Upper lobe of left lung (tissue), 6 donors: Measurements from ENCODE around the gene SPTBN5. TPM values are rescaled to one million over a fixed set of nuclear protein-coding genes. Genes with fewer than 3 reads are reported as not detected.
A peak's percentile ranks its signal among the peaks of the same experiment; 100 is the strongest.

Experiments
- ATAC-seq, 2 donors: fragments of 200-7000 bp; cut with Tn5 transposase; one replicate each; pipeline ENCODE4 v1.9.1; 2022; ENCODE audit warnings: mild to moderate bottlenecking in 2 of 2, moderate library complexity in 2 of 2; ENCODE audit not compliant: low FRiP score in 2 of 2
- DNase-seq, 2 donors: peaks; one replicate each; pipeline ENCODE4 v3.0.0-alpha.2; 2019 to 2020
- H3K27ac ChIP-seq, 4 donors: fragments of 200-600 bp; sonication (generic); one replicate each; pipeline ENCODE4 v1.5.1; 2016 to 2019
- H3K27me3 ChIP-seq, 4 donors: fragments of 200-600 bp; sonication (generic); one replicate each; pipeline ENCODE4 v1.5.1; 2017 to 2019
- H3K36me3 ChIP-seq, 4 donors: fragments of 200-600 bp; sonication (generic); one replicate each; pipeline ENCODE4 v1.5.1; 2016 to 2019
- H3K4me1 ChIP-seq, 4 donors: fragments of 200-600 bp; sonication (generic); one replicate each; pipeline ENCODE4 v1.5.1; 2018 to 2019
- H3K4me3 ChIP-seq, 4 donors: fragments of 200-600 bp; sonication (generic); one replicate each; pipeline ENCODE4 v1.5.1; 2017 to 2019; ENCODE audit warnings: mild to moderate bottlenecking in 2 of 4, moderate library complexity in 1 of 4
- H3K9me3 ChIP-seq, 4 donors: fragments of 200-600 bp; sonication (generic); one replicate each; pipeline ENCODE4 v1.5.1; 2018 to 2019
- CTCF ChIP-seq, 6 experiments: fragments of 450-650 bp in 4 of 6; fragments of 200-600 bp in 2 of 6; sonication (generic) in 2 of 6; IDR thresholded peaks; one replicate each; pipeline ENCODE4 v1.5.1; 2016 to 2019; ENCODE audit warnings: antibody characterized with exemption in 6 of 6
- EP300 ChIP-seq, 4 donors: sonication (generic); formaldehyde crosslinking; IDR thresholded peaks; one replicate each; pipeline ENCODE4 v1.5.1; 2017; ENCODE audit warnings: antibody characterized with exemption in 4 of 4, control low read depth in 2 of 4
- POLR2A ChIP-seq, 4 donors: fragments of 450-650 bp; IDR thresholded peaks; one replicate each; pipeline ENCODE4 v1.5.1; 2016 to 2017; ENCODE audit warnings: antibody characterized with exemption in 4 of 4, mild to moderate bottlenecking in 2 of 4
- POLR2AphosphoS5 ChIP-seq, 2 donors: sonication (generic); formaldehyde crosslinking; IDR thresholded peaks; one replicate each; pipeline ENCODE4 v1.5.1; 2017; ENCODE audit warnings: antibody characterized with exemption in 2 of 2
- WGBS, 2 donors: methylation state at CpG; one replicate each; pipeline ENCODE4 v1.1.5; 2017 to 2018; 5-methylcytosine and 5-hydroxymethylcytosine counted together
- total RNA-seq, 6 donors: library from RNA; depleted of rRNA in 4 of 6; stranded (reverse); fragments of >200 nt in 4 of 6; gene quantifications; one replicate each; pipeline versions ENCODE4 v1.1.0 to v1.2.1, GENCODE V29; 2016 to 2021
- donor health status: DM: no; HTN: no; CAD: no; lungs with moderate emphysema.
- donor health status: DM: no; HTN: yes; CAD: no; lungs with severe emphysema.

SPTBN5 gene
- total RNA-seq, 6 donors from 2014 or later: 0.20 to 9.4 (median 2.0) TPM

- H3K27me3 ChIP-seq: no peaks in the 10 kb centered on the region
- H3K4me1 ChIP-seq: peaks cover 6 to 51% (median 23%) of the 10 kb centered on the region in 4 donors
- no peak overlapping the region for H3K4me3 ChIP-seq
- peak; percentile 77 to 87 for DNase-seq
- H3K9me3 ChIP-seq: no peaks in the 10 kb centered on the region
- H3K27ac ChIP-seq: peak overlapping the region; percentile 66 to 87 (median 71)
- 67 to 90% methylated on average over 8 to 23 of the region's 23 CpGs for WGBS, 2 donors
- ATAC-seq: peak; percentile 39 to 78
- no peak for TF ChIP-seq CTCF (IDR thresholded peaks at IDR 0.05)
- TF ChIP-seq POLR2AphosphoS5 (IDR thresholded peaks at IDR 0.05): peak; percentile 23 to 70
- TF ChIP-seq EP300 (IDR thresholded peaks at IDR 0.05): peak in 1 of 4 donors; percentile 75
- peak in 1 of 4 donors; percentile 34 for TF ChIP-seq POLR2A (IDR thresholded peaks at IDR 0.05)
- H3K36me3 ChIP-seq: peaks cover 0 to 38% (median 18%) of the 10 kb centered on the region in 4 donors
Measured at GRCh38 chr15:41836713-41837454, 57.0 kb downstream of the SPTBN5 start.

GRCh38 chr15:41836073-41836472 is 57.8 kb downstream of the SPTBN5 start:
- H3K4me1 ChIP-seq: peaks cover 6 to 57% (median 25%) of the 10 kb centered on the region in 4 donors
- peaks cover 0 to 35% (median 21%) of the 10 kb centered on the region in 4 donors for H3K36me3 ChIP-seq
- TF ChIP-seq EP300 (IDR thresholded peaks at IDR 0.05) (no peak), POLR2A (IDR thresholded peaks at IDR 0.05) (no peak), POLR2AphosphoS5 (IDR thresholded peaks at IDR 0.05) (no peak), CTCF (IDR thresholded peaks at IDR 0.05) (no peak)
- no peak overlapping the region for H3K4me3 ChIP-seq
- 67 to 77% methylated on average over 6 of the region's 6 CpGs for WGBS, 2 donors
- H3K9me3 ChIP-seq: no peaks in the 10 kb centered on the region
- no peaks in the 10 kb centered on the region for H3K27me3 ChIP-seq
- H3K27ac ChIP-seq: peak overlapping the region in 1 of 4 donors; percentile 70
- DNase-seq (peak in 1 of 2 donors; percentile 32), ATAC-seq (no peak)

GRCh38 chr15:41834096-41834495 is 59.8 kb downstream of the SPTBN5 start:
- no peak for ATAC-seq
- Histone ChIP-seq H3K4me1 (peaks cover 9 to 63% (median 25%) of the 10 kb centered on the region in 4 donors), H3K9me3 (no peaks in the 10 kb centered on the region), H3K4me3 (no peak overlapping the region), H3K27me3 (no peaks in the 10 kb centered on the region), H3K27ac (no peak overlapping the region), H3K36me3 (peaks cover 0 to 26% (median 18%) of the 10 kb centered on the region in 4 donors)
- DNase-seq: peak in 1 of 2 donors; percentile 50
- TF ChIP-seq EP300 (IDR thresholded peaks at IDR 0.05) (no peak), CTCF (IDR thresholded peaks at IDR 0.05) (no peak), POLR2A (IDR thresholded peaks at IDR 0.05) (no peak), POLR2AphosphoS5 (IDR thresholded peaks at IDR 0.05) (no peak)
- WGBS, 2 donors: 80 to 92% methylated on average over 2 to 3 of the region's 3 CpGs

GRCh38 chr15:41832875-41833274 is 61.0 kb downstream of the SPTBN5 start:
- H3K4me3 ChIP-seq: no peak overlapping the region
- H3K4me1 ChIP-seq: peaks cover 13 to 62% (median 26%) of the 10 kb centered on the region in 4 donors
- TF ChIP-seq POLR2A (IDR thresholded peaks at IDR 0.05): no peak
- peak in 1 of 2 donors; percentile 59 for TF ChIP-seq POLR2AphosphoS5 (IDR thresholded peaks at IDR 0.05)
- TF ChIP-seq CTCF (IDR thresholded peaks at IDR 0.05): no peak
- TF ChIP-seq EP300 (IDR thresholded peaks at IDR 0.05): peak in 1 of 4 donors; percentile 86
- H3K9me3 ChIP-seq: no peaks in the 10 kb centered on the region
- WGBS, 2 donors: 54 to 57% methylated on average over 3 of the region's 3 CpGs
- no peak overlapping the region for H3K27ac ChIP-seq
- H3K27me3 ChIP-seq: no peaks in the 10 kb centered on the region
- H3K36me3 ChIP-seq: peaks cover 0 to 26% (median 18%) of the 10 kb centered on the region in 4 donors
- peak in 1 of 2 donors; percentile 78 for DNase-seq
- ATAC-seq: no peak
